Suprapubic skin (tissue), 4 donors: ENCODE measurements around the gene GOLGA1. TPM values are rescaled to one million over a fixed set of nuclear protein-coding genes. Genes with fewer than 3 reads are reported as not detected.

Source experiments
- DNase-seq, 2 donors: peaks; one replicate each; pipeline ENCODE4 v3.0.0-alpha.2; 2019; ENCODE audit warnings: low spot score in 2 of 2
- H3K27ac ChIP-seq: fragments of 200-600 bp; sonication (generic); one replicate; pipeline ENCODE4 v1.5.1; 2019
- H3K27me3 ChIP-seq: fragments of 200-600 bp; sonication (generic); one replicate; pipeline ENCODE4 v1.5.1; 2019
- H3K36me3 ChIP-seq: fragments of 200-600 bp; sonication (generic); one replicate; pipeline ENCODE4 v1.5.1; 2019
- H3K4me1 ChIP-seq: fragments of 200-600 bp; sonication (generic); one replicate; pipeline ENCODE4 v1.5.1; 2019
- H3K4me3 ChIP-seq: fragments of 200-600 bp; sonication (generic); one replicate; pipeline ENCODE4 v1.5.1; 2019; ENCODE audit warnings: mild to moderate bottlenecking
- H3K9me3 ChIP-seq: fragments of 200-600 bp; sonication (generic); one replicate; pipeline ENCODE4 v1.5.1; 2019
- EP300 ChIP-seq: sonication (generic); formaldehyde crosslinking; IDR thresholded peaks from one replicate; pipeline ENCODE4 v1.6.1; 2017; ENCODE audit warnings: antibody characterized with exemption
- POLR2A ChIP-seq, 2 donors: fragments of 450-650 bp; IDR thresholded peaks; one replicate each; pipeline ENCODE4 v1.6.1; 2017; ENCODE audit warnings: antibody characterized with exemption in 2 of 2, mild to moderate bottlenecking in 2 of 2, moderate library complexity in 2 of 2
- POLR2AphosphoS5 ChIP-seq, 3 donors: sonication (generic); formaldehyde crosslinking; IDR thresholded peaks; one replicate each; pipeline ENCODE4 v1.6.1; 2017; ENCODE audit warnings: antibody characterized with exemption in 3 of 3
- WGBS: methylation state at CpG from one replicate; pipeline ENCODE4 v1.1.5; 2018; 5-methylcytosine and 5-hydroxymethylcytosine counted together
- total RNA-seq, 4 donors: library from RNA; depleted of rRNA; stranded (reverse); fragments of >200 nt; gene quantifications; one replicate each; pipeline ENCODE4 v1.1.0, GENCODE V29; 2016
- TF ChIP-seq, protein P1 (sequence below), 2 donors: fragments of 200-600 bp in 1 of 2; fragments of 450-650 bp in 1 of 2; sonication (generic) in 1 of 2; IDR thresholded peaks; one replicate each; pipeline ENCODE4 v1.5.1; 2016 to 2019; ENCODE audit warnings: antibody characterized with exemption in 2 of 2, mild to moderate bottlenecking in 1 of 2, moderate library complexity in 1 of 2

The GOLGA1 gene
- total RNA-seq, 4 donors from 2014 or later: 20.2 to 47.5 (median 24.5) TPM

DNA sequence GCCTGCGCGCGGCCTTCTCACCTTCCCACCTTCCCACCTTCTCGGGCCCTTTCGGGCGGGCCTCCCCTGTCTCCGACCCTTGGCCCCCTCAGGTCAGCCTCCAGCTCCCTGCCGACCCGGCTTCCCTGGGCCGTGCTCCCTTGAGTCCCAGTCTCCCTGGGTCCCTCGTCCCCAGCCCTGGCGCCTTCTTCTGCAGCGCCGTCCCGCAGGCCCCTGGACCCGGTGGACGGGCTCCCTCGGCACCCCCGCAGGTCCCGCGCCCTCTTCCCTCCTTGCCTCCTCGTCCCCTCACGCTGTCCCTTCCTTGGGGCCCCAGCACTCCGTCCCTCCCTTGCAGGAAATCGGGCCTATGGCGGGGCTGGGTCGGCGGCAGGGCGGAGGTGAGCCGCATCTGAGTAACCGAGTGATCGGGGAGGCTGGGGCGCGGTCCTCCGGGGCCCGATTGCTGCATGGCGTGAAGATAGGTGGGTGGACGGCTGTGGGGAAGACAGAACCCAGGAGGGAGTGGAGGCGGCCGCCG lies 71.4 kb downstream of the GOLGA1 start:
- H3K4me3 ChIP-seq: peak overlapping the region; percentile 63
- TF ChIP-seq, protein P1, sequence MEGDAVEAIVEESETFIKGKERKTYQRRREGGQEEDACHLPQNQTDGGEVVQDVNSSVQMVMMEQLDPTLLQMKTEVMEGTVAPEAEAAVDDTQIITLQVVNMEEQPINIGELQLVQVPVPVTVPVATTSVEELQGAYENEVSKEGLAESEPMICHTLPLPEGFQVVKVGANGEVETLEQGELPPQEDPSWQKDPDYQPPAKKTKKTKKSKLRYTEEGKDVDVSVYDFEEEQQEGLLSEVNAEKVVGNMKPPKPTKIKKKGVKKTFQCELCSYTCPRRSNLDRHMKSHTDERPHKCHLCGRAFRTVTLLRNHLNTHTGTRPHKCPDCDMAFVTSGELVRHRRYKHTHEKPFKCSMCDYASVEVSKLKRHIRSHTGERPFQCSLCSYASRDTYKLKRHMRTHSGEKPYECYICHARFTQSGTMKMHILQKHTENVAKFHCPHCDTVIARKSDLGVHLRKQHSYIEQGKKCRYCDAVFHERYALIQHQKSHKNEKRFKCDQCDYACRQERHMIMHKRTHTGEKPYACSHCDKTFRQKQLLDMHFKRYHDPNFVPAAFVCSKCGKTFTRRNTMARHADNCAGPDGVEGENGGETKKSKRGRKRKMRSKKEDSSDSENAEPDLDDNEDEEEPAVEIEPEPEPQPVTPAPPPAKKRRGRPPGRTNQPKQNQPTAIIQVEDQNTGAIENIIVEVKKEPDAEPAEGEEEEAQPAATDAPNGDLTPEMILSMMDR (IDR thresholded peaks at IDR 0.05): no peak
- TF ChIP-seq POLR2A (IDR thresholded peaks at IDR 0.05) (no peak), POLR2AphosphoS5 (IDR thresholded peaks at IDR 0.05) (no peak), EP300 (no peak)
- no peak for DNase-seq
- WGBS: 1% methylated on average over 30 of the region's 41 CpGs
- peak overlapping the region; percentile 93 for H3K27ac ChIP-seq
- no peaks in the 10 kb centered on the region for H3K9me3 ChIP-seq
- H3K4me1 ChIP-seq: peaks cover 59% of the 10 kb centered on the region
- peaks cover 9% of the 10 kb centered on the region for H3K36me3 ChIP-seq
- H3K27me3 ChIP-seq: no peaks in the 10 kb centered on the region

DNA sequence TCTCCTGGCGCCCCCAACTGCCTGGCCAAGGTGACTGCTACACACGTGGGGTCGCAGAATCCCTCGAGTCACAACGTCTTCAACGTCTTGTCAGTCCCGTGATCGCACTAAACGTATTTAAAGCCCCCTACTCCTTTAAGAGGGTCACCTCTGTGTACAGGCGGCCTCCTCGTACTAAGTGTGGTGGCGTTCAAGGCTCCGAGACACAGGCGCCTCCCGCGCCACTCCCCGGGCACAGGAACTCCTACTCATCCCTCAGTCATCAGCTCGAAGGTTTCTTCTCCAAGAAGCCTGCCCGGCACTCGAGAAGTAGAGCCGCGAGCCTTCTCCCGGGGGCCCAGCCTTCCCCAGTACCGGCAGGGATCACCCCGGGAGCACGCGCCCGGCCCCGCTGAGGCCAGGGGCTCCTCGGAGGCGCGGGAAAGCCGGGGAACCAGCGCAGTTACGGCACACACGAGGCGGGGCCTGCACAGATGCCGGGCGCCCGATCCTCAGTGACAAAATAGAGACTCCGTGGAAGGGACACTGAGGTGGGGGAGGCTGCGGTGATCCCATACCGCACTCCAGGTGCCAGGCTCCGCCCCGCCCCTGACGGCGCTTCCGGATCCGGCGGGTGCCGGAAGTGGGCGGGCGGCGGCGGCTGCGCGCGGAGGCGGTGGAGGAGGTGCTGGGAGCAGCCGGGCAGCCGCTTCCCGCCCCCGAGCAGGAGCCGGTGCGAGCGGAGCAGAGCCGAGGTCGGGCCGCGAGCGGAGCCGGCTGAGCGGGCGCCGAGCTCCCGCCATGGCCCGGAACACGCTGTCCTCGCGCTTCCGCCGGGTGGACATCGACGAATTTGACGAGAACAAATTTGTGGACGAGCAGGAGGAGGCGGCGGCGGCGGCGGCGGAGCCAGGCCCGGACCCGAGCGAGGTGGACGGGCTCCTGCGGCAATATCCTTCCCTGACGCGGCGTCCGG lies 72.1 kb downstream of the GOLGA1 start:
- WGBS: 0% methylated on average over 18 of the region's 101 CpGs
- Histone ChIP-seq H3K36me3 (peaks cover 1% of the 10 kb centered on the region), H3K4me3 (peak overlapping the region; percentile 63), H3K27me3 (no peaks in the 10 kb centered on the region), H3K27ac (peak overlapping the region; percentile 93), H3K9me3 (no peaks in the 10 kb centered on the region), H3K4me1 (peaks cover 62% of the 10 kb centered on the region)
- peak; percentile 89 to 90 for DNase-seq
- TF ChIP-seq EP300: no peak
- TF ChIP-seq, protein P1 (IDR thresholded peaks at IDR 0.05): no peak
- TF ChIP-seq POLR2AphosphoS5 (IDR thresholded peaks at IDR 0.05): peak in 2 of 3 donors; percentile 26 to 51
- TF ChIP-seq POLR2A (IDR thresholded peaks at IDR 0.05): peak in 1 of 2 donors; percentile 91

DNA sequence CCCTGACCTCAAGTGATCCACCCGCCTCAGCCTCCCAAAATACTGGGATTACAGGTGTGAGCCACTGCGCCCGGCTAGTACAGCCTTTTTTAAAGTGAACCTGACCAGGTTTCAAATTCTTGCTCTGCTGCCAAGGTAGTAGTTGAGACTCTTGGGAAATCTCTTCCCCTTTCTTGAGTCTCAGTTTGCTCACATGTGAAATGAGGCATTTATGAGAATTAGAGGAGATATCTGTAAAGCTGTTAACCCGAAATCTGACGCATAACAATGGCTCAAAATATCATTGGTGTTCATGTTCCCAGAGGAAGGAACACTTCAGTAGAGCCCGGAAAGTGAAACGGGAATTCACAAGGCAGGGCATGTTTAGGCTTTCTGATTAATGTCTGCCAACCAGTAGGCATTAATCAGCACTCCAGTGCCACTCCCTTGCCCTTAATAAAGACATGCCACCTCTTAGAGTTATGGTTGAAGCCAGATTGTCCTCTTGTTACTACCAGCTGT lies 77.5 kb downstream of the GOLGA1 start:
- DNase-seq: no peak

DNA sequence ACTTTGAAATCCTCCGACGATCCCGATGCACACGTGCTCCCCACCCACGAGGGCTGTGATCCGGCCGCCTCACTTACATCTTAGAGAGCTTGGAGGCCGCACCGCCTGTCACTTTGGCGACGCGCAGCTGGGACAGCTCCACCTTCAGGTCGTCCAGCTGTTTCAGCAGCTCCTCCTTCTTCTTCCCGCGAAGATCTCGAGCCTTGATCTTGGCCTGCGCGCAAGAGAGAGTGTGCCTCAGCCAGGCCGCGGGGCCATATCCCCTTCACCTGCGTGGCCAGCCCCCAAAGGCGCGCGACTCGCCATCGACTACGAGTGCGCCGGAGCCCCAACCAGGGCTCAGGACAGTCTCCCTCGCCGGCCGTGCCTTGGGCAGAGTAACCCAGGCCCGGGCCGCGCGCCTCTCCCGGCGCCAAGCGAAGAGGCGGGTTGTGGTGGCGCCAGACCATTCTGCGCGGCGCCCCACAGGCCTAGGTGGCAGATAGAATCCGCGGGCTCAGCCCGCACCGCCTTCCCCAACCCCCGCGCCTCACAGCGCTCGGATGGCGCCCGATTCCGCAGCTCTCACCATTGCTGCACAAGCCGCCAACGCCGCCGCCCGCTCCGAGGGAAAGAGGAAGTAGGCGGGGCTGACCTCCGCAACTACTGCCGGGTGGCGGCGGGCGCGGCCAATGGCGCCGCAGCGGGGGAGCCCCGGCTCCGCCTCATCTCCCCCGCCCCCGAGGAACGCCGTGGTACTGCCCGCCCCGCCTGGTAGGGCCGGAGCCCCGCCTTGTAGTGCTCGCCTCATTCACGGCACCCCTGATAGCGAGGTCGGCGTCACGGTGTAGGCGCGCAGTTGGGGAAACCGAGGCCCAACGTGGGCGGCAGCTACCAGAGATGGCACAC lies 79.3 kb downstream of the GOLGA1 start, which contains the start of the genes ARPC5L and RPL35:
ARPC5L (plus strand) TSS at position 789 of the 888 bp plus-strand sequence. CDS start 7,161 bp downstream, outside the sequence.
RPL35 (minus strand) TSS at position 616 of the 888 bp plus-strand sequence; CDS start at position 571, 45 bp downstream.
- under 1% methylated on average over 34 of the region's 92 CpGs for whole genome bisulfite sequencing
- Histone ChIP-seq H3K4me3 (peak within 1 kb of the TSS; percentile 92), H3K4me1 (peaks cover 49% of the 10 kb centered on the region), H3K27me3 (no peaks in the 10 kb centered on the region), H3K36me3 (peaks cover 38% of the 10 kb centered on the region), H3K9me3 (no peaks in the 10 kb centered on the region), H3K27ac (peak within 1 kb of the TSS; percentile 95)
- TF ChIP-seq POLR2AphosphoS5 (IDR thresholded peaks at IDR 0.05): peak; percentile 70 to 90 (median 75)
- TF ChIP-seq, protein P1 (IDR thresholded peaks at IDR 0.05): peak in 1 of 2 donors; percentile 38
- TF ChIP-seq EP300: no peak
- peak in 1 of 2 donors; percentile 79 for TF ChIP-seq POLR2A (IDR thresholded peaks at IDR 0.05)
- DNase-seq: peak; percentile 96 to 98

More for the DNA sequence above, 77.5 kb downstream of the GOLGA1 start:
- TF ChIP-seq POLR2A (IDR thresholded peaks at IDR 0.05): no peak
- no peak for TF ChIP-seq POLR2AphosphoS5 (IDR thresholded peaks at IDR 0.05)
- no peak for TF ChIP-seq EP300
- TF ChIP-seq, protein P1 (IDR thresholded peaks at IDR 0.05): no peak
- H3K36me3 ChIP-seq: peaks cover 20% of the 10 kb centered on the region
- no peaks in the 10 kb centered on the region for H3K9me3 ChIP-seq
- H3K4me1 ChIP-seq: peaks cover 63% of the 10 kb centered on the region
- H3K4me3 ChIP-seq: peak overlapping the region; percentile 92
- 50% methylated on average over 7 of the region's 7 CpGs for WGBS
- H3K27me3 ChIP-seq: no peaks in the 10 kb centered on the region
- peak overlapping the region; percentile 95 for H3K27ac ChIP-seq
